H9 (cell line): Measurements from ENCODE around the gene TENM4. TPM values are rescaled to one million over a fixed set of nuclear protein-coding genes. Genes with fewer than 3 reads are reported as not detected.

Experiments
- DNase-seq: peaks from one replicate; pipeline ENCODE4 v3.0.0-alpha.2; 2017
- H2AFZ ChIP-seq: one replicate; pipeline ENCODE4 v1.6.1; 2013; ENCODE audit warnings: mild to moderate bottlenecking, low read length, control low read depth, moderate library complexity
- H2AK5ac ChIP-seq: 2 replicates; pipeline ENCODE4 v1.6.1; 2013; ENCODE audit warnings: low read length, control low read depth, mixed read lengths; ENCODE audit not compliant: insufficient read length
- H2BK120ac ChIP-seq: one replicate; pipeline ENCODE4 v1.6.1; 2013; ENCODE audit warnings: low read depth, mild to moderate bottlenecking, low read length, control low read depth, inconsistent platforms; ENCODE audit not compliant: poor library complexity, severe bottlenecking
- H2BK12ac ChIP-seq: 2 replicates; pipeline ENCODE4 v1.6.1; 2013; ENCODE audit warnings: low read length, control low read depth, mixed read lengths, low read depth; ENCODE audit not compliant: insufficient read length
- H2BK15ac ChIP-seq: 2 replicates; pipeline ENCODE4 v1.6.1; 2013; ENCODE audit warnings: low read depth, low read length, control low read depth
- H2BK20ac ChIP-seq: one replicate; pipeline ENCODE4 v1.6.1; 2013; ENCODE audit warnings: low read depth, mild to moderate bottlenecking, low read length, control low read depth, inconsistent platforms; ENCODE audit not compliant: poor library complexity, severe bottlenecking
- H2BK5ac ChIP-seq: 2 replicates; pipeline ENCODE4 v1.6.1; 2013; ENCODE audit warnings: low read length, control low read depth, mixed read lengths; ENCODE audit not compliant: insufficient read length
- H3K14ac ChIP-seq: 2 replicates; pipeline ENCODE4 v1.6.1; 2013; ENCODE audit warnings: low read length, control low read depth; ENCODE audit not compliant: insufficient read depth
- H3K18ac ChIP-seq: 2 replicates; pipeline ENCODE4 v1.6.1; 2013; ENCODE audit warnings: low read depth, mild to moderate bottlenecking, mixed read lengths, low read length, control low read depth; ENCODE audit not compliant: insufficient read length
- H3K23ac ChIP-seq: 2 replicates; pipeline ENCODE4 v1.6.1; 2013; ENCODE audit warnings: low read length, control low read depth, mixed read lengths, low read depth; ENCODE audit not compliant: insufficient read length
- H3K23me2 ChIP-seq: 2 replicates; pipeline ENCODE4 v1.6.1; 2013; ENCODE audit warnings: low read depth, mild to moderate bottlenecking, mixed read lengths, low read length, control low read depth; ENCODE audit not compliant: insufficient read length, poor library complexity, severe bottlenecking
- H3K27ac ChIP-seq: 2 replicates; pipeline ENCODE4 v1.5.1; 2013; ENCODE audit warnings: low read length, control low read depth, mixed read lengths, low read depth; ENCODE audit not compliant: insufficient read length
- H3K27me3 ChIP-seq: 2 replicates; pipeline ENCODE4 v1.6.1; 2013; ENCODE audit warnings: low read length, control low read depth, inconsistent platforms; ENCODE audit not compliant: insufficient read depth
- H3K4ac ChIP-seq: 2 replicates; pipeline ENCODE4 v1.6.1; 2013; ENCODE audit warnings: low read depth, mild to moderate bottlenecking, control low read depth, inconsistent platforms, low read length, moderate library complexity
- H3K4me1 ChIP-seq: 2 replicates; pipeline ENCODE4 v1.6.1; 2013; ENCODE audit warnings: low read length, control low read depth, inconsistent platforms; ENCODE audit not compliant: insufficient read depth
- H3K4me2 ChIP-seq: 2 replicates; pipeline ENCODE4 v1.6.1; 2013; ENCODE audit warnings: low read length, control low read depth, mixed read lengths; ENCODE audit not compliant: insufficient read length, insufficient read depth
- H3K56ac ChIP-seq: 2 replicates; pipeline ENCODE4 v1.6.1; 2013; ENCODE audit warnings: low read depth, mild to moderate bottlenecking, mixed read lengths, low read length, control low read depth; ENCODE audit not compliant: insufficient read length
- H3K79me1 ChIP-seq: 2 replicates; pipeline ENCODE4 v1.6.1; 2013; ENCODE audit warnings: low read depth, mild to moderate bottlenecking, moderate library complexity, low read length, control low read depth, inconsistent platforms; ENCODE audit not compliant: insufficient read depth, poor library complexity, severe bottlenecking
- H3K79me2 ChIP-seq: 2 replicates; pipeline ENCODE4 v1.6.1; 2013; ENCODE audit warnings: low read length, control low read depth, inconsistent platforms; ENCODE audit not compliant: insufficient read depth
- H3K9ac ChIP-seq: 2 replicates; pipeline ENCODE4 v1.6.1; 2013; ENCODE audit warnings: low read length, control low read depth, mixed read lengths; ENCODE audit not compliant: insufficient read length; ENCODE audit errors: extremely low read depth
- H3K9me3 ChIP-seq: one replicate; pipeline ENCODE4 v1.6.1; 2013; ENCODE audit warnings: low read depth, low read length, inconsistent platforms; ENCODE audit not compliant: control insufficient read depth
- H3T11ph ChIP-seq: one replicate; pipeline ENCODE4 v1.6.1; 2013; ENCODE audit warnings: mild to moderate bottlenecking, low read length, control low read depth, inconsistent platforms
- H4K20me1 ChIP-seq: one replicate; pipeline ENCODE4 v1.6.1; 2013; ENCODE audit not compliant: control insufficient read depth, insufficient read length, insufficient read depth
- H4K5ac ChIP-seq: 2 replicates; pipeline ENCODE4 v1.6.1; 2013; ENCODE audit warnings: low read depth, mild to moderate bottlenecking, mixed read lengths, low read length, control low read depth; ENCODE audit not compliant: insufficient read length
- H4K8ac ChIP-seq: replicated peaks from 2 replicates; pipeline ENCODE4 v1.6.1; 2013; ENCODE audit warnings: low read length, control low read depth, mixed read lengths, low read depth; ENCODE audit not compliant: insufficient read length
- H4K91ac ChIP-seq: 2 replicates; pipeline ENCODE4 v1.6.1; 2013; ENCODE audit warnings: low read depth, mild to moderate bottlenecking, moderate library complexity, mixed read lengths, low read length, control low read depth; ENCODE audit not compliant: insufficient read length
- H3K27ac Mint-ChIP-seq, 3 experiments: 2 replicates in 2 of 3; 3 replicates in 1 of 3; pipeline ENCODE4 v1.8.0; 2020 to 2021; ENCODE audit warnings: mixed read lengths in 3 of 3, mild to moderate bottlenecking in 1 of 3, moderate library complexity in 1 of 3
- H3K27me3 Mint-ChIP-seq: 2 replicates; pipeline ENCODE4 v1.8.0; 2021; ENCODE audit warnings: low read depth, mild to moderate bottlenecking, moderate library complexity, mixed read lengths
- H3K36me3 Mint-ChIP-seq, 3 experiments: 2 replicates in 2 of 3; 3 replicates in 1 of 3; pipeline ENCODE4 v1.8.0; 2020 to 2021; ENCODE audit warnings: low read depth in 3 of 3, mixed read lengths in 3 of 3; ENCODE audit not compliant: insufficient read depth in 1 of 3
- H3K4me1 Mint-ChIP-seq, 2 experiments: 2 replicates each; pipeline ENCODE4 v1.8.0; 2020; ENCODE audit warnings: mixed read lengths in 2 of 2
- H3K4me3 Mint-ChIP-seq, 2 experiments: 2 replicates in 1 of 2; 3 replicates in 1 of 2; pipeline ENCODE4 v1.8.0; 2020 to 2021; ENCODE audit warnings: mild to moderate bottlenecking in 2 of 2, mixed read lengths in 2 of 2, moderate library complexity in 1 of 2
- H3K9me3 Mint-ChIP-seq, 2 experiments: 2 replicates in 1 of 2; 3 replicates in 1 of 2; pipeline ENCODE4 v1.8.0; 2020; ENCODE audit warnings: mild to moderate bottlenecking in 2 of 2, mixed read lengths in 2 of 2, moderate library complexity in 1 of 2
- CTCF ChIP-seq: fragments of 200-600 bp; sonication (generic); conservative IDR thresholded peaks from 3 replicates; pipeline ENCODE4 v1.8.0; 2021; ENCODE audit warnings: antibody characterized with exemption, mild to moderate bottlenecking
- WGBS: extraction: QIAGEN DNeasy Blood & Tissue Kit; methylation state at CpG from one replicate; pipeline ENCODE4 v1.1.7; 2013; ENCODE audit warnings: missing lambda C conversion rate, low lambda C conversion rate, mixed read lengths; ENCODE audit not compliant: insufficient read length; ENCODE audit errors: extremely low coverage; 5-methylcytosine and 5-hydroxymethylcytosine counted together
- total RNA-seq: library from RNA; stranded (reverse); gene quantifications from 2 replicates; pipeline ENCODE4 v1.2.1, GENCODE V29; 2021

Gene TENM4
- total RNA-seq, 1 experiment from 2014 or later, result 4.6 TPM

- no peak overlapping the region for H3K4ac ChIP-seq
- no peaks in the 10 kb centered on the region for H3K79me2 ChIP-seq
- TF ChIP-seq CTCF, result no peak
- no peak overlapping the region for H4K91ac ChIP-seq
- no peak overlapping the region for H2BK12ac ChIP-seq
- Mint-ChIP-seq H3K27ac (no peak overlapping the region), H3K4me3 (no peak overlapping the region), H3K36me3 (no peaks in the 10 kb centered on the region), H3K27me3 (no peaks in the 10 kb centered on the region; the same call in 1 of the 2 replicates), H3K4me1 (peaks cover 13 to 30% of the 10 kb centered on the region in 2 experiments), H3K9me3 (no peaks in the 10 kb centered on the region; a peak in 1 of 5 replicates)
- H3K79me1 ChIP-seq, result no peaks in the 10 kb centered on the region
- no peak overlapping the region for H3K9ac ChIP-seq
- no peak overlapping the region for H2BK120ac ChIP-seq
- H3T11ph ChIP-seq, result no peak overlapping the region
- no peak overlapping the region for H3K4me2 ChIP-seq
- no peaks in the 10 kb centered on the region for H3K23me2 ChIP-seq
- no peaks in the 10 kb centered on the region for H3K9me3 ChIP-seq
- H2BK20ac ChIP-seq, result no peak overlapping the region
- no peak overlapping the region for H2BK5ac ChIP-seq
- no peak overlapping the region for H3K23ac ChIP-seq
- no peak overlapping the region for H3K56ac ChIP-seq
- no CpG with 5 or more reads among the region's 2 CpGs for WGBS
- H2AFZ ChIP-seq, result no peak overlapping the region
- no peak overlapping the region for H2BK15ac ChIP-seq
- DNase-seq, result no peak
- no peak overlapping the region for H4K8ac ChIP-seq
- no peaks in the 10 kb centered on the region for H3K27me3 ChIP-seq
- H3K27ac ChIP-seq, result no peak overlapping the region
- no peak overlapping the region for H3K14ac ChIP-seq
- no peak overlapping the region for H3K18ac ChIP-seq
- no peak overlapping the region for H2AK5ac ChIP-seq
- no peaks in the 10 kb centered on the region for H3K4me1 ChIP-seq
- no peaks in the 10 kb centered on the region for H4K20me1 ChIP-seq
- no peak overlapping the region for H4K5ac ChIP-seq
Observed at GRCh38 chr11:79244798-79245197, 196.0 kb downstream of the TENM4 start.
